Right renal cortex interstitium (tissue), 3 donors: ENCODE results near the gene PRSS3. TPM values are rescaled to one million over a fixed set of nuclear protein-coding genes. Genes with fewer than 3 reads are reported as not detected.
"Not testable (repeated sequence)": the region's sequence is repeated elsewhere in the genome, so short reads cannot be mapped to it uniquely, and the experiment has no call there.

Experiments used
- DNase-seq, 3 donors: peaks; one replicate each; pipeline ENCODE4 v3.0.0-alpha.2; 2013; ENCODE audit warnings: low read depth in 3 of 3, low spot score in 2 of 3
- polyA plus RNA-seq, 3 donors: library from polyadenylated mRNA; unstranded; fragments of 120-200 nt; gene quantifications; one replicate each; pipeline ENCODE4 v1.2.1, GENCODE V29; 2013; ENCODE audit not compliant: insufficient read length in 3 of 3

PRSS3 gene
- polyA plus RNA-seq, 3 donors = 1.1 to 2.6 (median 1.5) TPM

- DNase-seq = peak; percentile 82 to 89 (median 84)
Observed at GRCh38 chr9:33816327-33817252, 21.2 kb downstream of the PRSS3 start, which contains the start of gene UBE2R2. TSS of gene UBE2R2 (plus strand) at chr9:33817160. CDS start at chr9:33817758, 598 bp downstream.

- peak in 2 of 3 donors; percentile 39 to 41 for DNase-seq
Observed at GRCh38 chr9:33817327-33818166, 22.2 kb downstream of the PRSS3 start.

GRCh38 chr9:33818167-33818846 is 22.9 kb downstream of the PRSS3 start:
- peak in 1 of 3 donors; percentile 29 for DNase-seq

DNA sequence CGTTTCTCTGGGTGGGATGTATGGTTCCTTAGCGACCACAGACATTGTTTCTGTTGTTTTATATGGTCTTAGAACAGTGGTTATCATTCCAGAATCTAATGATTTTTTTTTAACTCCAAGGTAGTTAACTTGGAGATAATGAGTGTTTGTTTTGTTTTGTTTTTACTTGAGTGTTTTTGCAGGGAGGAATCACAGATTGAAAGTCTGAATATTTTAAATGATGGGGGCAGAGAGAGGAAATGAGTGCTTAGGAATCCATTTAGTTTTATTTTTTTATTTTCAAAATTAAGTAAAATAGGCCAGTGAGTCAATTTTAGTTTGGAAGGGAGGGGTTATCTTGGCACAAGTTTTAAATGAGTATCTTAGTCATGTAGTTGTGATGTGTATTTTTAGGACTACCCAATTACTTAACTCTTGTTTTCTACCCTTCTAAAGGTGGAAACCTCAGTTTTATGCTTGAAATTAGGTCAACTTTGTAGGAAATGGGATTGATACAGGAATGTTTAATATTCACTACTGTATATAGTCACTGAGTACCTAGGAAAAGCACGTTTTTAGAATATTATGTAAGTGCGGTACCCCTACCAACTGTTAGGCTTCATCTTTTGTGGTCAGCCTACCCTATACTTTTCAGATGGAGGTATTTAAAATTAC is 23.6 kb downstream of the PRSS3 start:
- DNase-seq = no peak

DNA sequence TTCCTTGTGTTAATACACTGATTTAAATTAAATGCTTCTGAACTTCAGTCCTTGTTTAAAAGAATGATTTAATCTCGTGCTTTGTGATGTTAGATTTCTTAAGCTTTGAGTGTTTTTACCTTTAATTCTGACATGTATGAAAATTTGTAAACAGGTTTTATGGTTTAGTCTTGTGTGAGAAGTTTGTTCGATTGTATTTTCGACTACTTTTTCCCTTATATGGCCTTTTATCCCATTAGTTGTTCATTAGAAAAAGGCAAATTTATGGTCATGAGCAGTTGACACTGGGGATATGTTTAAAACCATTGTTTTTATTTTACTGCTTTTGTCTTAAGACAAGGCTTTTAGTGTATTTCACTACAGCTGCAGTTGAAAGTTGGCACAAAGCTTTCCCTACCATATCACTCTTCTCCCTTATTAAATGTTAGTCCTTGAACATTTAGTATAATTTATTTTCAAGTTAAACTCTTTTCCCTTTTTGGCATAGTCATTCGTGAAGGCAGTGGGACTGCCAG is 24.9 kb downstream of the PRSS3 start:
- no peak for DNase-seq

DNA sequence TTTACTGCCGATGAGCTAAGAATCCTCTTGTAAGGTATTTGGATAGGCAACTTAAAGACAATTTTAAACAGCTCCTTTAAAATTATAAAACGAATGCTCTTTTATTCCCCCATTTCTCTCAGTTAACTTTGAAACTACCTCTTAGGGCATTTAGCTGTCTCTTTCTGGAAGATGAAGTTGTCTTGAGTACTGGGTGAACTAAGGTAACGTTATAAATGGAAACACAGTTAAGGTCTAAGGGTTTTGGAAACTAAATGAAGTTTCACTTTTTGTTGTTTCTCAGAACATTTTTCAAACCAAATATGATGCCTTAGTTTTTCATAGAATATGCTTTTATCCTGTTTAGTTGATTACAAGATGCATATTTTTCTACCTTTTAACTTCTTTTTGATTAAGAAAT is 28.4 kb downstream of the PRSS3 start:
- DNase-seq = no peak

DNA sequence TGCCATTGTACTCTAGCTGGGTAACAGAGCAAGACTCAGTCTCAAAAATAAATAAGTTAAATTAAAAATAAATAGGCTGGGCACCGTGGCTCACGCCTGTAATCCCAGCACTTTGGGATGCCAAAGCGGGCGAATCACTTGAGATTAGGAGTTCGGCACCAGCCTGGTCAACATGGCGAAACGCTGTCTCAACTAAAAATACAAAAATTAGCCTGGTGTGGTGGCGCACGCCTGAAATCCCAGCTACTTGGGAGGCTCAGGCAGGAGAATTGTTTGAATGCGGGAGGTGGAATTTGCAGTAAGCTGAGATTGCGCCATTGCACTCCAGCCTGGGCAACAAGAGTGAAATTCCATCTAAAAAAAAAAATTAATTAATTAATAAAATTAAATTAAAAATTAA is 31.9 kb downstream of the PRSS3 start:
- DNase-seq = not testable (repeated sequence)

GRCh38 chr9:33829641-33830230 is 34.4 kb downstream of the PRSS3 start:
- DNase-seq = not testable (repeated sequence)

- DNase-seq = no peak
Observed at GRCh38 chr9:33835625-33836260, 40.4 kb downstream of the PRSS3 start.

- DNase-seq = not testable (repeated sequence)
Observed at GRCh38 chr9:33836261-33836660, 40.9 kb downstream of the PRSS3 start.

DNA sequence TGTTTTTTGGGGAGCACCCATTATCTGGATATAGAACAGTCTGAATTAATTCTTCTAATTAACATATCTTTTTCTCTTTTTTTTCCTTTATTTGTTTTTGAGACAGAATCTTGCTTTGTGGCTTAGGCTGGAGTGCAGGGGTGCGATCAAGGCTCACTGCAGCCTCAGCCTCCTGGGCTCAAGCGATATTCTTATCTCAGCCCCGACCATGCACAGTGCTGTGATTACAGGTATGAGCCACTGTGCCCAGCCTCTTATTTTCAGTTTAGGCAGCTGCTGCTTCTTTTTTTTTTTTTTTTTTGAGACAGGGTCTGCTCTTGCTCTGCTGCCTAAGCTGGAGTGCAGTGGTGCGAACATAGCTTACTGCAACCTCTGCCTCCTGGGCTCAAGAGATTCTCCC is 41.8 kb downstream of the PRSS3 start:
- DNase-seq = no peak

GRCh38 chr9:33840381-33840780 is 45.0 kb downstream of the PRSS3 start:
- DNase-seq = no peak

GRCh38 chr9:33843312-33843961 is 48.1 kb downstream of the PRSS3 start:
- DNase-seq = no peak

GRCh38 chr9:33846231-33846630 is 50.9 kb downstream of the PRSS3 start:
- DNase-seq = no peak

DNA sequence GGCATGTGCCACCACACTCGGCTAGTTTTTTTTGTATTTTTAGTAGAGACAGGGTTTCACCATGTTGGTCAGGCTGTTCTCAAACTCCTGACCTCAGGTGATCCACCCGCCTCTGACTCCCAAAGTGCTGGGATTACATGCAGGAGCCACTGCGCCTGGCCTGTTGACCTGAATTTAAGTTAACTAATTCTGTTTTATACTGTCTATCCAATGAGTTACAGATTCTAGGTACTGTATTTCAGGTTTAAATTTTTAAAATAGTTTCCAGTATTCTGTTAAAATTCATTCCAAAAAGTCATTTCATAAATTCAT is 52.5 kb downstream of the PRSS3 start:
- not testable (repeated sequence) for DNase-seq
